ENCODE results near the gene CNTLN. TPM values are rescaled to one million over a fixed set of nuclear protein-coding genes. Genes with fewer than 3 reads are reported as not detected.

The CNTLN gene
- total RNA-seq, 1 experiment from 2014 or later, result 6.7 TPM

DNA sequence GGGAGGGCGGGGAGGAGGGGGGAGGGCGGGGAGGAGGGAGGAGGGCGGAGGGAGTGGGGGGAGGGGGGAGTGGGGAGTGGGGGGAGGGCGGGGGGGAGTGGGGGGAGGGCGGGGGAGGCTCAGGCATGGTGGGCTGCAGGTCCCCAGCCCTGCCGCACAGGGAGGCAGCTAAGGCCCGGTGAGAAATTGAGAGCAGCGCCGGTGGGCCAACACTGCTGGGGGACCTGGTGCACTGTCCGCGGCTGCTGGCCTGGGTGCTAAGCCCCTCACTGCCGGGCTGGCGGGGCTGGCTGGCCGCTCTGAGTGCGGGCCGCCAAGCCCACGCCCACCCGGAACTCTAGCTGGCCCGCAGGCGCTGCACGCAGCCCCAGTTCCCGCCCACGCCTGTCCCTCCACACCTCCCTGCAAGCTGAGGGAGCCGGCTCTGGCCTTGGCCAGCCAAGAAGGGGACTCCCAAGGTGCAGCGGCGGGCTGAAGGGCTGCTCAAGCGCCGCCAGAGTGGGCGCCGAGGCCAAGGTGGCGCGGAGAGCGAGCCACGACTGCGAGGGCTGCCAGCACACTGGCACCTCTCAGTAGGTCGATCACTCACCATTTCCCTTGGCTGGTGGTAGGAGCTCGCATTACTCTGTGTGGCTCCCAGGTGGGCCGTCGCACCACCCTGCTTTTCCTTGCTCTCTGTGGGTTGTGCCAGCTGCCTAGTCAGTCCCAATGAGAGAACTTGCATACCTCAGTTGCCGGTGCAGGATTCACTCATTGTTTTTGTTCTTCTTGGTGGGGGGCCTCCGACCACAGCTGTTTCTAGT lies 160.2 kb downstream of the CNTLN start:
- TF ChIP-seq, protein P1, sequence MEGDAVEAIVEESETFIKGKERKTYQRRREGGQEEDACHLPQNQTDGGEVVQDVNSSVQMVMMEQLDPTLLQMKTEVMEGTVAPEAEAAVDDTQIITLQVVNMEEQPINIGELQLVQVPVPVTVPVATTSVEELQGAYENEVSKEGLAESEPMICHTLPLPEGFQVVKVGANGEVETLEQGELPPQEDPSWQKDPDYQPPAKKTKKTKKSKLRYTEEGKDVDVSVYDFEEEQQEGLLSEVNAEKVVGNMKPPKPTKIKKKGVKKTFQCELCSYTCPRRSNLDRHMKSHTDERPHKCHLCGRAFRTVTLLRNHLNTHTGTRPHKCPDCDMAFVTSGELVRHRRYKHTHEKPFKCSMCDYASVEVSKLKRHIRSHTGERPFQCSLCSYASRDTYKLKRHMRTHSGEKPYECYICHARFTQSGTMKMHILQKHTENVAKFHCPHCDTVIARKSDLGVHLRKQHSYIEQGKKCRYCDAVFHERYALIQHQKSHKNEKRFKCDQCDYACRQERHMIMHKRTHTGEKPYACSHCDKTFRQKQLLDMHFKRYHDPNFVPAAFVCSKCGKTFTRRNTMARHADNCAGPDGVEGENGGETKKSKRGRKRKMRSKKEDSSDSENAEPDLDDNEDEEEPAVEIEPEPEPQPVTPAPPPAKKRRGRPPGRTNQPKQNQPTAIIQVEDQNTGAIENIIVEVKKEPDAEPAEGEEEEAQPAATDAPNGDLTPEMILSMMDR (IDR thresholded peaks at IDR 0.05; ENCODE audit: unreplicated experiment), result no peak
- H3K27me3 Mint-ChIP-seq (ENCODE audit: insufficient read depth, unreplicated experiment), result no peaks in the 10 kb centered on the region
- CTCF ChIA-PET, result interaction anchor here (0.6 to 1.1 kb wide), 2 partner anchors 24 to 119 kb away, joined by 3 to 4 read pairs; no protein-coding TSS in a partner anchor

DNA sequence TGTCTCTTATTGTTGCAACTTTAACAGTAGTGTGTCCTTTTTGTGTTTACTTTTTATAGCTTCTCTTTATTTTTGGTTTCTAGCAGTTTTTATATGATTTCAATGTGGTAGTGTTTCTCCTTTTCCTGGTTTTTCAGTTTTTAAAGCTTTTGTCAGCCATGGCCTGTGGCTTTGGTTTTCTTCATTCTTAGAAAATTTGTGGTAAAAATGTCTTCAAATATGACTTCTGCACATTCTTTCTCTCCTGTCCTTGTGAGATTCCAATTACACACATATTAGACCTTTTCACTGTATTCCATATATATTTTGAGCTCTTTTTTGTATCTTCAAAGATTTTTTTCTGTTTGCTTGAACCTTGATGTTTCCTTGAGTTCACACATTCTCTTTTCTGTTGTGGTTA lies 180.5 kb downstream of the CNTLN start:
- TF ChIP-seq, protein P1 (IDR thresholded peaks at IDR 0.05; ENCODE audit: unreplicated experiment), result no peak
- BruUV-seq (replicated peaks), result no TSS peak
- no peak overlapping the region for H3K4me3 Mint-ChIP-seq (ENCODE audit: unreplicated experiment)
- POLR2A ChIA-PET, result no interaction called here
- DNase-seq (ENCODE audit: unreplicated experiment), result no peak
- no peak overlapping the region for H3K27ac Mint-ChIP-seq (ENCODE audit: low read depth, unreplicated experiment)
- CTCF ChIA-PET, result no interaction called here
- no peaks in the 10 kb centered on the region for H3K9me3 Mint-ChIP-seq (ENCODE audit: unreplicated experiment)
- H3K4me1 Mint-ChIP-seq (ENCODE audit: insufficient read depth, unreplicated experiment), result peaks cover 8% of the 10 kb centered on the region
- intact Hi-C loops (cut with micrococcal nuclease), result no loop called here
- no peaks in the 10 kb centered on the region for H3K27me3 Mint-ChIP-seq (ENCODE audit: insufficient read depth, unreplicated experiment)
- H3K36me3 Mint-ChIP-seq (ENCODE audit: insufficient read depth, unreplicated experiment), result peaks cover 9% of the 10 kb centered on the region

More for the DNA sequence above, 160.2 kb downstream of the CNTLN start:
- Mint-ChIP-seq H3K36me3 (ENCODE audit: insufficient read depth, unreplicated experiment) (peaks cover 13% of the 10 kb centered on the region), H3K4me3 (ENCODE audit: unreplicated experiment) (no peak overlapping the region), H3K9me3 (ENCODE audit: unreplicated experiment) (no peaks in the 10 kb centered on the region), H3K4me1 (ENCODE audit: insufficient read depth, unreplicated experiment) (peaks cover 12% of the 10 kb centered on the region), H3K27ac (ENCODE audit: low read depth, unreplicated experiment) (no peak overlapping the region)
- POLR2A ChIA-PET, result no interaction called here
- BruUV-seq (replicated peaks), result no TSS peak
- intact Hi-C loops (cut with micrococcal nuclease), result no loop called here
- no peak for DNase-seq (ENCODE audit: unreplicated experiment)

GRCh38 chr9:17318821-17319320 lies 184.0 kb downstream of the CNTLN start:
- H3K4me1 Mint-ChIP-seq (ENCODE audit: insufficient read depth, unreplicated experiment), result peaks cover 8% of the 10 kb centered on the region
- no peaks in the 10 kb centered on the region for H3K27me3 Mint-ChIP-seq (ENCODE audit: insufficient read depth, unreplicated experiment)
- ChIA-PET POLR2A (no interaction called here), CTCF (interaction anchor here (1.1 kb wide), 1 partner anchor 23 kb away, joined by 3 read pairs; no protein-coding TSS in a partner anchor)
- no TSS peak for BruUV-seq (replicated peaks)
- H3K27ac Mint-ChIP-seq (ENCODE audit: low read depth, unreplicated experiment), result peak overlapping the region; percentile 20
- no peaks in the 10 kb centered on the region for H3K36me3 Mint-ChIP-seq (ENCODE audit: insufficient read depth, unreplicated experiment)
- H3K4me3 Mint-ChIP-seq (ENCODE audit: unreplicated experiment), result no peak overlapping the region
- intact Hi-C loops (cut with micrococcal nuclease), result no loop called here
- H3K9me3 Mint-ChIP-seq (ENCODE audit: unreplicated experiment), result no peaks in the 10 kb centered on the region
- peak; percentile 5 for DNase-seq (ENCODE audit: unreplicated experiment)
- TF ChIP-seq, protein P1 (IDR thresholded peaks at IDR 0.05; ENCODE audit: unreplicated experiment), result no peak

GRCh38 chr9:17319864-17320263 lies 185.0 kb downstream of the CNTLN start:
- H3K9me3 Mint-ChIP-seq (ENCODE audit: unreplicated experiment), result no peaks in the 10 kb centered on the region
- DNase-seq (ENCODE audit: unreplicated experiment), result no peak
- H3K27ac Mint-ChIP-seq (ENCODE audit: low read depth, unreplicated experiment), result no peak overlapping the region
- peaks cover 8% of the 10 kb centered on the region for H3K4me1 Mint-ChIP-seq (ENCODE audit: insufficient read depth, unreplicated experiment)
- no peak overlapping the region for H3K4me3 Mint-ChIP-seq (ENCODE audit: unreplicated experiment)
- ChIA-PET CTCF (interaction anchor here (0.6 to 1.1 kb wide), 3 partner anchors 24 to 1851 kb away, joined by 3 read pairs; no protein-coding TSS in a partner anchor), POLR2A (no interaction called here)
- intact Hi-C loops (cut with micrococcal nuclease), result no loop called here
- H3K27me3 Mint-ChIP-seq (ENCODE audit: insufficient read depth, unreplicated experiment), result no peaks in the 10 kb centered on the region
- TF ChIP-seq, protein P1 (IDR thresholded peaks at IDR 0.05; ENCODE audit: unreplicated experiment), result no peak
- H3K36me3 Mint-ChIP-seq (ENCODE audit: insufficient read depth, unreplicated experiment), result no peaks in the 10 kb centered on the region
- BruUV-seq (replicated peaks), result no TSS peak
